ENCODE results near the gene FGF12. TPM values are rescaled to one million over a fixed set of nuclear protein-coding genes. Genes with fewer than 3 reads are reported as not detected.

FGF12 gene
- polyA plus RNA-seq, 1 experiment: 0.11 TPM

GRCh38 chr3:192621909-192622308 is 105.4 kb downstream of the FGF12 start:
- ChIA-PET CTCF (no interaction called here), POLR2A (no interaction called here)
- no peak for TF ChIP-seq CTCF (IDR thresholded peaks at IDR 0.05; ENCODE audit: insufficient read depth, low read depth, low read length)

GRCh38 chr3:192620275-192620674 is 107.1 kb downstream of the FGF12 start:
- DNase-seq (ENCODE audit: low read depth): no peak
- Histone ChIP-seq H3K36me3 (ENCODE audit: control insufficient read depth, insufficient read depth, low read length) (no peaks in the 10 kb centered on the region), H3K27me3 (ENCODE audit: control insufficient read depth, insufficient read depth, low read length) (no peaks in the 10 kb centered on the region), H3K4me3 (ENCODE audit: low read depth, low read length) (no peak overlapping the region)
- TF ChIP-seq CTCF (IDR thresholded peaks at IDR 0.05; ENCODE audit: insufficient read depth, low read depth, low read length): no peak
- CTCF ChIA-PET: no interaction called here
- POLR2A ChIA-PET: no interaction called here

More at GRCh38 chr3:192621909-192622308, 105.4 kb downstream of the FGF12 start:
- Histone ChIP-seq H3K36me3 (ENCODE audit: control insufficient read depth, insufficient read depth, low read length) (no peaks in the 10 kb centered on the region), H3K4me3 (ENCODE audit: low read depth, low read length) (no peak overlapping the region), H3K27me3 (ENCODE audit: control insufficient read depth, insufficient read depth, low read length) (no peaks in the 10 kb centered on the region)
- DNase-seq (ENCODE audit: low read depth): no peak

GRCh38 chr3:192611411-192611810 is 115.9 kb downstream of the FGF12 start:
- no peak for DNase-seq (ENCODE audit: low read depth)
- no peak overlapping the region for H3K4me3 ChIP-seq (ENCODE audit: low read depth, low read length)
- no peaks in the 10 kb centered on the region for H3K36me3 ChIP-seq (ENCODE audit: control insufficient read depth, insufficient read depth, low read length)
- no peaks in the 10 kb centered on the region for H3K27me3 ChIP-seq (ENCODE audit: control insufficient read depth, insufficient read depth, low read length)
- no peak for TF ChIP-seq CTCF (IDR thresholded peaks at IDR 0.05; ENCODE audit: insufficient read depth, low read depth, low read length)
- CTCF ChIA-PET: no interaction called here
- POLR2A ChIA-PET: no interaction called here

GRCh38 chr3:192608726-192609600 is 118.4 kb downstream of the FGF12 start:
- no peak for TF ChIP-seq CTCF (IDR thresholded peaks at IDR 0.05; ENCODE audit: insufficient read depth, low read depth, low read length)
- Histone ChIP-seq H3K27me3 (ENCODE audit: control insufficient read depth, insufficient read depth, low read length) (no peaks in the 10 kb centered on the region), H3K4me3 (ENCODE audit: low read depth, low read length) (no peak overlapping the region), H3K36me3 (ENCODE audit: control insufficient read depth, insufficient read depth, low read length) (no peaks in the 10 kb centered on the region)
- ChIA-PET CTCF (no interaction called here), POLR2A (no interaction called here)
- no peak for DNase-seq (ENCODE audit: low read depth)

GRCh38 chr3:192607798-192608197 is 119.5 kb downstream of the FGF12 start:
- DNase-seq (ENCODE audit: low read depth): no peak
- no peaks in the 10 kb centered on the region for H3K36me3 ChIP-seq (ENCODE audit: control insufficient read depth, insufficient read depth, low read length)
- TF ChIP-seq CTCF (IDR thresholded peaks at IDR 0.05; ENCODE audit: insufficient read depth, low read depth, low read length): no peak
- ChIA-PET CTCF (no interaction called here), POLR2A (no interaction called here)
- no peaks in the 10 kb centered on the region for H3K27me3 ChIP-seq (ENCODE audit: control insufficient read depth, insufficient read depth, low read length)
- H3K4me3 ChIP-seq (ENCODE audit: low read depth, low read length): no peak overlapping the region
